OCI-LY1 (cell line): ENCODE data around the gene SVIP.

ENCODE experiments used
- H2AFZ ChIP-seq: fragments of 200-600 bp; sonication (generic), shearing (Covaris generic); 2 replicates; pipeline ENCODE4 v1.6.0; 2014; ENCODE audit warnings: antibody characterized with exemption, mild to moderate bottlenecking, low read length
- H3F3A ChIP-seq: fragments of 200-600 bp; sonication (generic), shearing (Covaris generic); 2 replicates; pipeline ENCODE4 v1.6.0; 2014; ENCODE audit warnings: mild to moderate bottlenecking, antibody characterized with exemption, low read length, moderate library complexity; ENCODE audit not compliant: insufficient read depth
- H3K27ac ChIP-seq: fragments of 200-600 bp; sonication (generic); 2 replicates; pipeline ENCODE4 v1.5.1; 2014; ENCODE audit warnings: low read length, mixed run types, mild to moderate bottlenecking, low read depth; ENCODE audit not compliant: poor library complexity, severe bottlenecking
- H3K27me3 ChIP-seq: fragments of 200-600 bp; sonication (generic); 2 replicates; pipeline ENCODE4 v1.6.0; 2014; ENCODE audit warnings: antibody characterized with exemption, mild to moderate bottlenecking, low read length, moderate library complexity; ENCODE audit not compliant: insufficient read depth
- H3K36me3 ChIP-seq: fragments of 200-600 bp; sonication (generic); 2 replicates; pipeline ENCODE4 v1.6.1; 2014; ENCODE audit warnings: mild to moderate bottlenecking, antibody characterized with exemption, low read length, moderate library complexity, mixed read lengths; ENCODE audit not compliant: insufficient read depth
- H3K4me1 ChIP-seq: fragments of 200-600 bp; sonication (generic); 2 replicates; pipeline ENCODE4 v1.5.1; 2014; ENCODE audit warnings: mild to moderate bottlenecking, low read length, moderate library complexity; ENCODE audit not compliant: insufficient read depth, severe bottlenecking
- H3K4me2 ChIP-seq: fragments of 200-600 bp; sonication (generic), shearing (Covaris generic); 2 replicates; pipeline ENCODE4 v1.6.1; 2014; ENCODE audit warnings: low read length
- H3K4me3 ChIP-seq: fragments of 200-600 bp; sonication (generic); 2 replicates; pipeline ENCODE4 v1.5.1; 2014; ENCODE audit warnings: low read length, low read depth, mild to moderate bottlenecking, mixed read lengths; ENCODE audit not compliant: poor library complexity, severe bottlenecking
- H3K79me2 ChIP-seq: fragments of 200-600 bp; shearing (Covaris generic); 2 replicates; pipeline ENCODE4 v1.6.1; 2016; ENCODE audit warnings: mixed run types, low read length, mixed read lengths; ENCODE audit not compliant: insufficient read depth
- H3K9ac ChIP-seq: fragments of 200-600 bp; sonication (generic), shearing (Covaris generic); 2 replicates; pipeline ENCODE4 v1.6.1; 2014; ENCODE audit warnings: mild to moderate bottlenecking, low read length, mixed read lengths
- H3K9me2 ChIP-seq: fragments of 200-600 bp; sonication (generic), shearing (Covaris generic); 2 replicates; pipeline ENCODE4 v1.6.1; 2014; ENCODE audit warnings: low read depth, mild to moderate bottlenecking, low read length, mixed read lengths
- H3K9me3 ChIP-seq: fragments of 200-600 bp; shearing (Covaris generic); 2 replicates; pipeline ENCODE4 v1.6.1; 2014; ENCODE audit warnings: low read length, mixed read lengths
- H4K20me1 ChIP-seq: fragments of 200-600 bp; sonication (generic), shearing (Covaris generic); 2 replicates; pipeline ENCODE4 v1.6.0; 2016; ENCODE audit warnings: mild to moderate bottlenecking, low read length; ENCODE audit not compliant: insufficient read depth
- CTCF ChIP-seq: fragments of 200-600 bp; sonication (generic), shearing (Covaris generic); IDR thresholded peaks from 2 replicates; pipeline ENCODE4 v1.5.1; 2017; ENCODE audit warnings: mild to moderate bottlenecking, antibody characterized with exemption, low read length, moderate library complexity, mixed read lengths
- EZH2 ChIP-seq: fragments of 200-600 bp; sonication (generic), shearing (Covaris generic); IDR thresholded peaks from 2 replicates; pipeline ENCODE4 v1.8.0; 2017; ENCODE audit warnings: borderline replicate concordance, mixed run types, mild to moderate bottlenecking, antibody characterized with exemption, low read length, moderate library complexity, mixed read lengths

SVIP gene

GRCh38 chr11:22859756-22860155 lies 30.2 kb upstream of the SVIP start:
- TF ChIP-seq CTCF (no peak), EZH2 (no peak)
- Histone ChIP-seq H3K9me2 (no peaks in the 10 kb centered on the region), H3K4me1 (no peaks in the 10 kb centered on the region), H3K79me2 (no peaks in the 10 kb centered on the region), H3K27ac (no peak overlapping the region), H3K27me3 (no peaks in the 10 kb centered on the region), H3F3A (no peaks in the 10 kb centered on the region), H3K9ac (no peak overlapping the region), H4K20me1 (no peaks in the 10 kb centered on the region), H3K36me3 (no peaks in the 10 kb centered on the region), H3K4me2 (no peak overlapping the region), H3K9me3 (no peaks in the 10 kb centered on the region), H3K4me3 (no peak overlapping the region), H2AFZ (no peak overlapping the region)

- Histone ChIP-seq H3K4me3 (no peak overlapping the region), H3K9me2 (no peaks in the 10 kb centered on the region), H3K79me2 (no peaks in the 10 kb centered on the region), H3K36me3 (no peaks in the 10 kb centered on the region), H3K27ac (no peak overlapping the region), H3K9me3 (no peaks in the 10 kb centered on the region), H4K20me1 (no peaks in the 10 kb centered on the region), H3K4me2 (no peak overlapping the region), H3K9ac (no peak overlapping the region), H3K27me3 (no peaks in the 10 kb centered on the region), H3K4me1 (no peaks in the 10 kb centered on the region), H3F3A (no peaks in the 10 kb centered on the region), H2AFZ (no peak overlapping the region)
- no peak for TF ChIP-seq CTCF
- no peak for TF ChIP-seq EZH2
These were observed 21.9 kb upstream of the SVIP start for GRCh38 chr11:22851477-22851876.

- no peaks in the 10 kb centered on the region for H4K20me1 ChIP-seq
- H3K9me3 ChIP-seq, result no peaks in the 10 kb centered on the region
- no peak for TF ChIP-seq CTCF
- TF ChIP-seq EZH2, result no peak
- H3K9me2 ChIP-seq, result no peaks in the 10 kb centered on the region
- H3K36me3 ChIP-seq, result no peaks in the 10 kb centered on the region
- no peaks in the 10 kb centered on the region for H3K27me3 ChIP-seq
- H3K79me2 ChIP-seq, result no peaks in the 10 kb centered on the region
- H3K4me3 ChIP-seq, result no peak overlapping the region
- H3K27ac ChIP-seq, result no peak overlapping the region
- no peak overlapping the region for H3K4me2 ChIP-seq
- no peak overlapping the region for H2AFZ ChIP-seq
- no peaks in the 10 kb centered on the region for H3F3A ChIP-seq
- no peaks in the 10 kb centered on the region for H3K4me1 ChIP-seq
- H3K9ac ChIP-seq, result no peak overlapping the region
These were observed 17.1 kb upstream of the SVIP start for GRCh38 chr11:22846726-22847125.
